Neuronal stem cell (in vitro differentiated cells): ENCODE data around the gene TACSTD2.

Source experiments
- DNase-seq: peaks from one replicate; pipeline ENCODE4 v3.0.0-alpha.2; 2013; ENCODE audit warnings: low spot score
- H2AFZ ChIP-seq: one replicate; pipeline ENCODE4 v1.6.1; 2013; ENCODE audit warnings: mild to moderate bottlenecking, low read length, inconsistent platforms
- H2AK5ac ChIP-seq: 2 replicates; pipeline ENCODE4 v1.6.1; 2013; ENCODE audit warnings: low read depth, mild to moderate bottlenecking, inconsistent platforms, low read length, moderate library complexity, mixed read lengths
- H2BK120ac ChIP-seq: 2 replicates; pipeline ENCODE4 v1.6.1; 2013; ENCODE audit warnings: low read depth, mild to moderate bottlenecking, inconsistent platforms, low read length, moderate library complexity, mixed read lengths
- H2BK12ac ChIP-seq: one replicate; pipeline ENCODE4 v1.6.1; 2013; ENCODE audit warnings: low read length, inconsistent platforms
- H2BK15ac ChIP-seq: 2 replicates; pipeline ENCODE4 v1.6.1; 2013; ENCODE audit warnings: mild to moderate bottlenecking, low read length, inconsistent platforms, mixed read lengths
- H2BK5ac ChIP-seq: one replicate; pipeline ENCODE4 v1.6.1; 2013; ENCODE audit warnings: inconsistent platforms, mild to moderate bottlenecking, low read length, moderate library complexity
- H3K14ac ChIP-seq: one replicate; pipeline ENCODE4 v1.6.1; 2013; ENCODE audit warnings: low read length, inconsistent platforms
- H3K18ac ChIP-seq: 2 replicates; pipeline ENCODE4 v1.6.1; 2013; ENCODE audit warnings: low read length, inconsistent platforms
- H3K23ac ChIP-seq: 2 replicates; pipeline ENCODE4 v1.6.1; 2013; ENCODE audit warnings: low read depth, mild to moderate bottlenecking, mixed read lengths, low read length, inconsistent platforms; ENCODE audit not compliant: poor library complexity
- H3K27ac ChIP-seq: replicated peaks from 3 replicates; pipeline ENCODE4 v1.5.1; 2013; ENCODE audit warnings: low read length, inconsistent platforms
- H3K27me3 ChIP-seq, 3 experiments: 2 replicates each; pipeline ENCODE4 v1.6.1; 2013; ENCODE audit warnings: low read length in 3 of 3, mild to moderate bottlenecking in 2 of 3, inconsistent platforms in 1 of 3, low read depth in 1 of 3, mixed read lengths in 1 of 3, moderate library complexity in 1 of 3; ENCODE audit not compliant: control insufficient read depth in 3 of 3, insufficient read depth in 3 of 3
- H3K36me3 ChIP-seq, 2 donors: replicated peaks in 1 of 2; 2 replicates each; pipeline ENCODE4 v1.6.1; 2013; ENCODE audit warnings: low read length in 2 of 2; ENCODE audit not compliant: control insufficient read depth in 2 of 2, insufficient read depth in 2 of 2
- H3K4ac ChIP-seq: 2 replicates; pipeline ENCODE4 v1.6.1; 2013; ENCODE audit warnings: inconsistent platforms, mild to moderate bottlenecking, low read length, moderate library complexity
- H3K4me1 ChIP-seq, 2 donors: 1 replicate in 1 of 2; 2 replicates in 1 of 2; pipeline ENCODE4 v1.6.1; 2013; ENCODE audit warnings: low read length in 2 of 2, low read depth in 1 of 2; ENCODE audit not compliant: control insufficient read depth in 2 of 2, insufficient read depth in 1 of 2
- H3K4me2 ChIP-seq: one replicate; pipeline ENCODE4 v1.6.1; 2013; ENCODE audit warnings: mild to moderate bottlenecking, low read length, inconsistent platforms; ENCODE audit not compliant: insufficient read depth, poor library complexity, severe bottlenecking
- H3K4me3 ChIP-seq, 2 donors: 2 replicates each; pipeline ENCODE4 v1.5.1; 2013; ENCODE audit warnings: low read length in 2 of 2, mild to moderate bottlenecking in 2 of 2, inconsistent platforms in 1 of 2, moderate library complexity in 1 of 2
- H3K79me1 ChIP-seq: one replicate; pipeline ENCODE4 v1.6.1; 2013; ENCODE audit warnings: low read depth, mild to moderate bottlenecking, inconsistent platforms, low read length, moderate library complexity
- H3K9ac ChIP-seq: one replicate; pipeline ENCODE4 v1.6.1; 2013; ENCODE audit warnings: mild to moderate bottlenecking, low read depth, low read length, inconsistent platforms; ENCODE audit not compliant: poor library complexity
- H3K9me3 ChIP-seq, 2 donors: replicated peaks in 1 of 2; 2 replicates each; pipeline versions ENCODE3 to v1.6.1; 2013; ENCODE audit warnings: low read length in 2 of 2, mild to moderate bottlenecking in 2 of 2, inconsistent platforms in 1 of 2, low read depth in 1 of 2, mixed read lengths in 1 of 2, moderate library complexity in 1 of 2; ENCODE audit not compliant: control insufficient read depth in 2 of 2, insufficient read depth in 1 of 2
- H4K8ac ChIP-seq: one replicate; pipeline ENCODE4 v1.6.1; 2013; ENCODE audit warnings: low read depth, mild to moderate bottlenecking, inconsistent platforms, low read length, moderate library complexity
- H4K91ac ChIP-seq: one replicate; pipeline ENCODE4 v1.6.1; 2013; ENCODE audit warnings: low read length, low read depth, mild to moderate bottlenecking, inconsistent platforms; ENCODE audit not compliant: poor library complexity
- WGBS, 2 donors: extraction: QIAGEN DNeasy Blood & Tissue Kit; methylation state at CpG; one replicate each; pipeline ENCODE4 v1.1.7; 2013; ENCODE audit warnings: missing lambda C conversion rate in 2 of 2, mixed read lengths in 1 of 2; ENCODE audit not compliant: insufficient read length in 2 of 2, insufficient replicate concordance in 1 of 2; ENCODE audit errors: extremely low coverage in 2 of 2; 5-methylcytosine and 5-hydroxymethylcytosine counted together

The TACSTD2 gene

DNA sequence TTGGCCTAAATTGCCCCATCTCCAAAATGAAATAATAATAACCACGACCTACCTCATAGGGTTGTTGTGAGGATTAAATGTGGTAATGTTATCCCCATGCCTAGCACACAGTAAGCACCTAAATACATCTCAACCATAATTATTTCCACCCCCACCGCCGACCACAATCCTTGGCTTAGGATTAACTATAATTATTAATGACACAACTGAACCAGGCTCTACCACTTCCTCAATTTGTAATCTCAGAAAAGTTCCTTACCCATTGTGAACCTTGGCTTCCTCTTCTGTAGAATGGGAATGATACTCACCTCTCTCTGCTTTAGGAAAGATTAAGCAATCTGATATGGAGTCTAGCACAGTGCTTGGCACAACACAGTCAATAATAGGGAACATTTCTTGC is 44.3 kb upstream of the TACSTD2 start:
- Histone ChIP-seq H3K9ac (no peak overlapping the region), H2BK15ac (no peak overlapping the region), H2AK5ac (no peak overlapping the region), H3K27ac (no peak overlapping the region), H3K36me3 (no peaks in the 10 kb centered on the region), H3K9me3 (peaks cover 2 to 3% of the 10 kb centered on the region in 2 donors), H2BK120ac (no peak overlapping the region), H4K8ac (no peak overlapping the region), H3K4me3 (no peak overlapping the region), H3K4me2 (no peak overlapping the region), H3K18ac (no peak overlapping the region), H3K4ac (no peak overlapping the region), H2BK12ac (no peak overlapping the region), H3K14ac (no peak overlapping the region), H3K4me1 (peaks cover 0 to 10% of the 10 kb centered on the region in 2 donors), H3K79me1 (no peaks in the 10 kb centered on the region), H3K23ac (no peak overlapping the region), H4K91ac (no peak overlapping the region), H2AFZ (no peak overlapping the region), H2BK5ac (no peak overlapping the region), H3K27me3 (peaks cover 0 to 9% (median 0%) of the 10 kb centered on the region in 3 experiments)
- WGBS, 2 donors = no CpG with 5 or more reads among the region's 3 CpGs
- no peak for DNase-seq

- Histone ChIP-seq H3K9ac (no peak overlapping the region), H3K14ac (no peak overlapping the region), H3K79me1 (no peaks in the 10 kb centered on the region), H3K4me3 (no peak overlapping the region), H3K18ac (no peak overlapping the region), H3K27ac (no peak overlapping the region), H2AFZ (no peak overlapping the region), H4K8ac (no peak overlapping the region), H2BK120ac (no peak overlapping the region), H3K4me1 (peaks cover 0 to 10% of the 10 kb centered on the region in 2 donors), H3K36me3 (no peaks in the 10 kb centered on the region), H4K91ac (no peak overlapping the region), H2BK5ac (no peak overlapping the region), H3K9me3 (peaks cover 2 to 3% of the 10 kb centered on the region in 2 donors), H3K27me3 (peaks cover 0 to 9% (median 0%) of the 10 kb centered on the region in 3 experiments), H2AK5ac (no peak overlapping the region), H2BK12ac (no peak overlapping the region), H3K23ac (no peak overlapping the region), H2BK15ac (no peak overlapping the region), H3K4ac (no peak overlapping the region), H3K4me2 (no peak overlapping the region)
- no peak for DNase-seq
- no CpG with 5 or more reads among the region's 5 CpGs for WGBS, 2 donors
Measured at GRCh38 chr1:58620926-58621325, 43.9 kb upstream of the TACSTD2 start.

GRCh38 chr1:58620259-58620658 is 43.2 kb upstream of the TACSTD2 start:
- no peak for DNase-seq
- Histone ChIP-seq H2AFZ (no peak overlapping the region), H2AK5ac (no peak overlapping the region), H3K4me2 (no peak overlapping the region), H2BK120ac (no peak overlapping the region), H3K4me3 (no peak overlapping the region), H3K18ac (no peak overlapping the region), H3K9me3 (peaks cover 2% of the 10 kb centered on the region in 2 donors), H3K9ac (peak overlapping the region; percentile 33), H3K14ac (no peak overlapping the region), H3K27ac (no peak overlapping the region), H3K23ac (no peak overlapping the region), H2BK5ac (no peak overlapping the region), H2BK12ac (no peak overlapping the region), H3K79me1 (no peaks in the 10 kb centered on the region), H3K4me1 (peaks cover 0 to 10% of the 10 kb centered on the region in 2 donors), H3K4ac (no peak overlapping the region), H4K8ac (no peak overlapping the region), H4K91ac (no peak overlapping the region), H3K36me3 (no peaks in the 10 kb centered on the region), H2BK15ac (no peak overlapping the region), H3K27me3 (peaks cover 0 to 9% (median 0%) of the 10 kb centered on the region in 3 experiments)
- WGBS, 2 donors = no CpG with 5 or more reads among the region's 7 CpGs

- Histone ChIP-seq H4K91ac (no peak overlapping the region), H4K8ac (no peak overlapping the region), H3K4ac (no peak overlapping the region), H3K23ac (no peak overlapping the region), H3K4me2 (no peak overlapping the region), H3K36me3 (no peaks in the 10 kb centered on the region), H2AK5ac (no peak overlapping the region), H2BK5ac (no peak overlapping the region), H2BK15ac (no peak overlapping the region), H2BK12ac (no peak overlapping the region), H3K4me1 (peaks cover 0 to 10% of the 10 kb centered on the region in 2 donors), H3K9me3 (peaks cover 0 to 2% of the 10 kb centered on the region in 2 donors), H2BK120ac (no peak overlapping the region), H3K18ac (peak overlapping the region; percentile 38), H3K9ac (no peak overlapping the region), H3K4me3 (no peak overlapping the region), H3K27ac (no peak overlapping the region), H3K79me1 (no peaks in the 10 kb centered on the region), H3K14ac (no peak overlapping the region), H3K27me3 (peaks cover 0 to 9% (median 0%) of the 10 kb centered on the region in 3 experiments), H2AFZ (no peak overlapping the region)
- DNase-seq = no peak
- WGBS, 2 donors = no CpG with 5 or more reads among the region's 5 CpGs
Measured at GRCh38 chr1:58619286-58620054, 42.4 kb upstream of the TACSTD2 start.
